Loucy (cell line): ENCODE measurements around the gene ERVW-1.

Source experiments
- H2AFZ ChIP-seq: fragments of 200-600 bp; sonication (generic); 2 replicates; pipeline ENCODE4 v1.6.0; 2016; ENCODE audit warnings: antibody characterized with exemption, mild to moderate bottlenecking, low read length, moderate library complexity
- H3F3A ChIP-seq: fragments of 200-600 bp; 2 replicates; pipeline ENCODE4 v1.6.0; 2016; ENCODE audit warnings: antibody characterized with exemption, low read depth, mild to moderate bottlenecking
- H3K27me3 ChIP-seq: fragments of 200-600 bp; sonication (generic); 2 replicates; pipeline ENCODE4 v1.6.1; 2014; ENCODE audit warnings: low read length, mild to moderate bottlenecking; ENCODE audit not compliant: insufficient read depth, poor library complexity, severe bottlenecking
- H3K36me3 ChIP-seq: fragments of 200-600 bp; sonication (generic); 2 replicates; pipeline ENCODE4 v1.6.1; 2016; ENCODE audit warnings: low read length; ENCODE audit not compliant: insufficient read depth
- H3K4me1 ChIP-seq: fragments of 200-600 bp; sonication (generic); 2 replicates; pipeline ENCODE4 v1.5.1; 2014; ENCODE audit warnings: low read length, mild to moderate bottlenecking; ENCODE audit not compliant: insufficient read depth, poor library complexity, severe bottlenecking
- H3K4me2 ChIP-seq: fragments of 200-600 bp; sonication (generic); 2 replicates; pipeline ENCODE4 v1.6.0; 2014; ENCODE audit warnings: antibody characterized with exemption, low read length, low read depth, mild to moderate bottlenecking; ENCODE audit not compliant: poor library complexity, severe bottlenecking
- H3K4me3 ChIP-seq: fragments of 200-600 bp; sonication (generic); 2 replicates; pipeline ENCODE4 v1.5.1; 2014; ENCODE audit warnings: low read length, mild to moderate bottlenecking, mixed read lengths; ENCODE audit not compliant: poor library complexity, severe bottlenecking
- H3K79me2 ChIP-seq: fragments of 200-600 bp; sonication (generic); 2 replicates; pipeline ENCODE4 v1.6.1; 2014; ENCODE audit warnings: low read length; ENCODE audit not compliant: insufficient read depth
- H3K9ac ChIP-seq: fragments of 200-600 bp; sonication (generic); 2 replicates; pipeline ENCODE4 v1.6.0; 2014; ENCODE audit warnings: mild to moderate bottlenecking, low read depth, low read length, moderate library complexity; ENCODE audit not compliant: poor library complexity, severe bottlenecking
- H3K9me2 ChIP-seq: fragments of 200-600 bp; sonication (generic); replicated peaks from 2 replicates; pipeline ENCODE4 v1.6.1; 2016; ENCODE audit warnings: low read depth, low read length, mixed read lengths
- H3K9me3 ChIP-seq: fragments of 200-600 bp; sonication (generic); 2 replicates; pipeline ENCODE4 v1.6.1; 2014; ENCODE audit warnings: mild to moderate bottlenecking, antibody characterized with exemption, low read length, low read depth; ENCODE audit not compliant: insufficient read depth
- H4K20me1 ChIP-seq: fragments of 200-600 bp; sonication (generic); 2 replicates; pipeline ENCODE4 v1.6.0; 2014; ENCODE audit warnings: antibody characterized with exemption, low read length, mild to moderate bottlenecking; ENCODE audit not compliant: insufficient read depth, poor library complexity, severe bottlenecking
- CTCF ChIP-seq: fragments of 200-600 bp; sonication (generic); conservative IDR thresholded peaks from 2 replicates; pipeline ENCODE4 v1.5.1; 2014; ENCODE audit warnings: mild to moderate bottlenecking, antibody characterized with exemption, low read length
- EZH2phosphoT487 ChIP-seq: fragments of 200-600 bp; IDR thresholded peaks from 2 replicates; pipeline ENCODE4 v1.6.1; 2018; ENCODE audit warnings: antibody characterized with exemption, mild to moderate bottlenecking, moderate library complexity, borderline replicate concordance

The ERVW-1 gene

GRCh38 chr7:92437956-92438491, 39.7 kb downstream of the ERVW-1 start:
- TF ChIP-seq EZH2phosphoT487 (no peak), CTCF (no peak)
- no peaks in the 10 kb centered on the region for H3K9me3 ChIP-seq
- H3K4me1 ChIP-seq: no peaks in the 10 kb centered on the region
- no peaks in the 10 kb centered on the region for H3F3A ChIP-seq
- no peaks in the 10 kb centered on the region for H3K27me3 ChIP-seq
- no peaks in the 10 kb centered on the region for H3K36me3 ChIP-seq
- no peaks in the 10 kb centered on the region for H4K20me1 ChIP-seq
- H3K9me2 ChIP-seq: no peaks in the 10 kb centered on the region
- no peak overlapping the region for H3K9ac ChIP-seq
- H3K79me2 ChIP-seq: no peaks in the 10 kb centered on the region
- H2AFZ ChIP-seq: no peak overlapping the region
- H3K4me2 ChIP-seq: no peak overlapping the region
- H3K4me3 ChIP-seq: no peak overlapping the region

- no peak overlapping the region for H3K9ac ChIP-seq
- no peaks in the 10 kb centered on the region for H3K27me3 ChIP-seq
- no peaks in the 10 kb centered on the region for H3F3A ChIP-seq
- no peaks in the 10 kb centered on the region for H3K4me1 ChIP-seq
- TF ChIP-seq CTCF (no peak), EZH2phosphoT487 (no peak)
- H3K79me2 ChIP-seq: no peaks in the 10 kb centered on the region
- no peaks in the 10 kb centered on the region for H4K20me1 ChIP-seq
- H3K9me3 ChIP-seq: no peaks in the 10 kb centered on the region
- no peak overlapping the region for H3K4me3 ChIP-seq
- H3K36me3 ChIP-seq: no peaks in the 10 kb centered on the region
- no peak overlapping the region for H3K4me2 ChIP-seq
- H3K9me2 ChIP-seq: no peaks in the 10 kb centered on the region
- no peak overlapping the region for H2AFZ ChIP-seq
Measured at GRCh38 chr7:92436612-92437445, 40.9 kb downstream of the ERVW-1 start.

GRCh38 chr7:92435542-92435941, 42.2 kb downstream of the ERVW-1 start:
- TF ChIP-seq CTCF: no peak
- no peak for TF ChIP-seq EZH2phosphoT487
- H3K4me2 ChIP-seq: no peak overlapping the region
- H3K27me3 ChIP-seq: no peaks in the 10 kb centered on the region
- no peak overlapping the region for H3K4me3 ChIP-seq
- H3K9me2 ChIP-seq: no peaks in the 10 kb centered on the region
- no peak overlapping the region for H3K9ac ChIP-seq
- H3K9me3 ChIP-seq: no peaks in the 10 kb centered on the region
- no peaks in the 10 kb centered on the region for H3K4me1 ChIP-seq
- H3K36me3 ChIP-seq: no peaks in the 10 kb centered on the region
- H3F3A ChIP-seq: no peaks in the 10 kb centered on the region
- no peaks in the 10 kb centered on the region for H3K79me2 ChIP-seq
- no peak overlapping the region for H2AFZ ChIP-seq
- H4K20me1 ChIP-seq: no peaks in the 10 kb centered on the region
